ENCODE data around the gene SELENBP1. TPM values are rescaled to one million over a fixed set of nuclear protein-coding genes. Genes with fewer than 3 reads are reported as not detected.
A peak's percentile ranks its signal among the peaks of the same experiment; 100 is the strongest.

The SELENBP1 gene
- total and polyA plus RNA-seq, 4 donors = 84.1 to 282 (median 186) TPM

- H3K4me3 ChIP-seq = no peak overlapping the region
- WGBS, 2 donors = 43 to 62% methylated on average over 5 of the region's 5 CpGs
Observed at GRCh38 chr1:151325646-151326429, 46.7 kb downstream of the SELENBP1 start.

DNA sequence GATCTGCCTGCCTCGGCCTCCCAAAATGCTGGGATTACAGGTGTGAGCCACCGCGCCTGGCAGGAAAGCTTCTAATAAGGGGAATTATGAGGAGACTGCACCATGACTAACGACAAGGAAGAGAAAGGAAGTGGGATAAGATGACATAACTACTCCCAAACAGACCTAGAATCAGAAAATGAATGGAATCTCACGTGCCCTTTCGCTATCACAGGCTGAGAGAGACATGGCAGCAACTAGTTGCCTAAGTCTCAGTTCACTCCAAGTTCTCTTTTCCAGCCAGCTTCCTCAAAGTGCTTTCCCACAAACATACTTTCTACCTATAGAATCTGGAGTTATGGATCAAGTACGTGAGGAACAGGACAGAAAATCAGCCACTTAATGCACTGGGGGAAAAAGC lies 47.3 kb downstream of the SELENBP1 start:
- Histone ChIP-seq H3K9me3 (ENCODE audit: control insufficient read depth in 4 of 4, insufficient read depth in 3 of 4, low read length in 3 of 4) (no peaks in the 10 kb centered on the region), H3K36me3 (ENCODE audit: control insufficient read depth in 4 of 4, insufficient read depth in 4 of 4, low read length in 4 of 4) (peaks cover 5 to 20% (median 13%) of the 10 kb centered on the region in 4 donors), H3K27ac (ENCODE audit: low read depth in 1 of 2, low read length in 1 of 2) (no peak overlapping the region), H3K9ac (ENCODE audit: insufficient read depth in 1 of 2, low read length in 2 of 2) (no peak overlapping the region), H3K27me3 (ENCODE audit: control insufficient read depth in 3 of 3, insufficient read depth in 3 of 3, low read length in 2 of 3) (no peaks in the 10 kb centered on the region), H3K4me1 (ENCODE audit: control insufficient read depth in 5 of 5, insufficient read depth in 5 of 5, low read length in 5 of 5) (peaks cover 5 to 23% (median 9%) of the 10 kb centered on the region in 5 donors), H3K4me3 (no peak overlapping the region)
- ATAC-seq (ENCODE audit: insufficient read depth, low FRiP score) (no peak), DNase-seq (no peak)
- 63 to 76% methylated on average over 7 of the region's 7 CpGs for WGBS, 2 donors
- TF ChIP-seq, protein P1, sequence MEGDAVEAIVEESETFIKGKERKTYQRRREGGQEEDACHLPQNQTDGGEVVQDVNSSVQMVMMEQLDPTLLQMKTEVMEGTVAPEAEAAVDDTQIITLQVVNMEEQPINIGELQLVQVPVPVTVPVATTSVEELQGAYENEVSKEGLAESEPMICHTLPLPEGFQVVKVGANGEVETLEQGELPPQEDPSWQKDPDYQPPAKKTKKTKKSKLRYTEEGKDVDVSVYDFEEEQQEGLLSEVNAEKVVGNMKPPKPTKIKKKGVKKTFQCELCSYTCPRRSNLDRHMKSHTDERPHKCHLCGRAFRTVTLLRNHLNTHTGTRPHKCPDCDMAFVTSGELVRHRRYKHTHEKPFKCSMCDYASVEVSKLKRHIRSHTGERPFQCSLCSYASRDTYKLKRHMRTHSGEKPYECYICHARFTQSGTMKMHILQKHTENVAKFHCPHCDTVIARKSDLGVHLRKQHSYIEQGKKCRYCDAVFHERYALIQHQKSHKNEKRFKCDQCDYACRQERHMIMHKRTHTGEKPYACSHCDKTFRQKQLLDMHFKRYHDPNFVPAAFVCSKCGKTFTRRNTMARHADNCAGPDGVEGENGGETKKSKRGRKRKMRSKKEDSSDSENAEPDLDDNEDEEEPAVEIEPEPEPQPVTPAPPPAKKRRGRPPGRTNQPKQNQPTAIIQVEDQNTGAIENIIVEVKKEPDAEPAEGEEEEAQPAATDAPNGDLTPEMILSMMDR (IDR thresholded peaks at IDR 0.05; ENCODE audit: control extremely low read depth, extremely low read depth) = no peak

More at GRCh38 chr1:151325646-151326429, 46.7 kb downstream of the SELENBP1 start:
- Histone ChIP-seq H3K9me3 (ENCODE audit: control insufficient read depth in 4 of 4, insufficient read depth in 3 of 4, low read length in 3 of 4) (no peaks in the 10 kb centered on the region), H3K27ac (ENCODE audit: low read depth in 1 of 2, low read length in 1 of 2) (no peak overlapping the region), H3K4me1 (ENCODE audit: control insufficient read depth in 5 of 5, insufficient read depth in 5 of 5, low read length in 5 of 5) (peaks cover 5 to 23% (median 9%) of the 10 kb centered on the region in 5 donors), H3K27me3 (ENCODE audit: control insufficient read depth in 3 of 3, insufficient read depth in 3 of 3, low read length in 2 of 3) (no peaks in the 10 kb centered on the region), H3K36me3 (ENCODE audit: control insufficient read depth in 4 of 4, insufficient read depth in 4 of 4, low read length in 4 of 4) (peaks cover 5 to 15% (median 9%) of the 10 kb centered on the region in 4 donors), H3K9ac (ENCODE audit: insufficient read depth in 1 of 2, low read length in 2 of 2) (peak overlapping the region; percentile 40 to 84)
- no peak for DNase-seq
- no peak for ATAC-seq (ENCODE audit: insufficient read depth, low FRiP score)
- TF ChIP-seq, protein P1 (IDR thresholded peaks at IDR 0.05; ENCODE audit: control extremely low read depth, extremely low read depth) = no peak

DNA sequence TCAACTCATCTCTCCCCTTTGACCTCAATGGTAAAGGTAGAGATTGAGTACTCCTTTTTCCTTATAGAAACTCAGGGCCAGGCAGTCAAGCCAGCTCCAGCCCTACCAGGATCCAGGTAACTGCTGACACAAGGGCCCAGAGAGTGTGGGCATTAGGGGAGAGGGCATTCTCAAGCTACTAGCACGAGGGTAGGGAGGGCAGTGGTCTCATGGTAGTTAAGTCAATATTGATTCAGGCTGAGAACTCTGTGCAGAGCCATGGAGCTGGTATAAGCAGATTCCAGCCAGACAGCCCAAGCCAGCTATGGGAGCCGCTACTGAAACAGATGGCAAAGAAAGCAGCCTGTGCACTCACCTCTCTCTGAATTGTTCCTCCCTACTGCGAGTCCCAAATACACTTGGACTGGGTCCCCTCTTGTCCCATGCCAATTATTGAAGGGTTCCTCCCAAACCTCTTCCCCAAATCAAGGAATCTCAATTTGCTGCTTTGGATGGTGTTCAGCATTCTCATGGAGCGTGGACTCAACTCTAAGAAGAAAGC lies 48.0 kb downstream of the SELENBP1 start:
- Histone ChIP-seq H3K36me3 (ENCODE audit: control insufficient read depth in 4 of 4, insufficient read depth in 4 of 4, low read length in 4 of 4) (peaks cover 5 to 23% (median 14%) of the 10 kb centered on the region in 4 donors), H3K9ac (ENCODE audit: insufficient read depth in 1 of 2, low read length in 2 of 2) (peak overlapping the region in 1 of 2 donors; percentile 47), H3K27me3 (ENCODE audit: control insufficient read depth in 3 of 3, insufficient read depth in 3 of 3, low read length in 2 of 3) (no peaks in the 10 kb centered on the region), H3K4me1 (ENCODE audit: control insufficient read depth in 5 of 5, insufficient read depth in 5 of 5, low read length in 5 of 5) (peaks cover 5 to 23% (median 9%) of the 10 kb centered on the region in 5 donors), H3K9me3 (ENCODE audit: control insufficient read depth in 4 of 4, insufficient read depth in 3 of 4, low read length in 3 of 4) (no peaks in the 10 kb centered on the region), H3K4me3 (no peak overlapping the region), H3K27ac (ENCODE audit: low read depth in 1 of 2, low read length in 1 of 2) (no peak overlapping the region)
- 83 to 93% methylated on average over 4 of the region's 4 CpGs for WGBS, 2 donors
- ATAC-seq (ENCODE audit: insufficient read depth, low FRiP score) (no peak), DNase-seq (peak; percentile 49 to 77 (median 59))
- TF ChIP-seq, protein P1 (IDR thresholded peaks at IDR 0.05; ENCODE audit: control extremely low read depth, extremely low read depth) = no peak

All from lung (tissue), 12 donors.